Measurements from ENCODE around the gene CCDC89. TPM values are rescaled to one million over a fixed set of nuclear protein-coding genes. Genes with fewer than 3 reads are reported as not detected.

Gene CCDC89
- total and polyA plus RNA-seq, 2 donors (not counting 3 experiments of a cell fraction or from before 2014, with no cell fraction given), result not detected

GRCh38 chr11:85652786-85653447 lies 33.1 kb downstream of the CCDC89 start:
- H4K20me1 ChIP-seq (replicated peaks; ENCODE audit: control insufficient read depth, extremely low read depth, insufficient read depth, low read length), result peaks cover 4% of the 10 kb centered on the region
- no peak overlapping the region for H3K9ac ChIP-seq (replicated peaks; ENCODE audit: extremely low read depth, insufficient read depth, low read length)
- no peaks in the 10 kb centered on the region for H3K27me3 ChIP-seq (ENCODE audit: control insufficient read depth in 2 of 2, insufficient read depth in 2 of 2, low read length in 2 of 2)
- no peak overlapping the region for H3K4me3 ChIP-seq (replicated peaks in 1 of 3; ENCODE audit: insufficient read depth in 1 of 3, low read depth in 1 of 3, low read length in 3 of 3)
- H3K9me1 ChIP-seq (replicated peaks; ENCODE audit: control insufficient read depth, extremely low read depth, insufficient read depth, low read length), result no peaks in the 10 kb centered on the region
- H3K79me2 ChIP-seq (ENCODE audit: control insufficient read depth, insufficient read depth, low read length), result peaks cover 30% of the 10 kb centered on the region
- peaks cover 0 to 5% of the 10 kb centered on the region in 2 experiments for H3K36me3 ChIP-seq (ENCODE audit: control insufficient read depth in 2 of 2, extremely low read depth in 1 of 2, insufficient read depth in 2 of 2, low read length in 2 of 2)
- TF ChIP-seq MAX (IDR thresholded peaks at IDR 0.05; ENCODE audit: insufficient read depth, insufficient read length) (no peak), JUN (IDR thresholded peaks at IDR 0.05; ENCODE audit: borderline replicate concordance, insufficient read depth, insufficient read length, low read depth) (no peak), GATA2 (IDR thresholded peaks at IDR 0.05; ENCODE audit: insufficient read depth, insufficient read length, low read depth, low read length) (no peak), EZH2 (IDR thresholded peaks at IDR 0.05; ENCODE audit: borderline replicate concordance, low read depth, low read length, severe bottlenecking) (no peak), POLR2AphosphoS5 (IDR thresholded peaks at IDR 0.05; ENCODE audit: insufficient read depth, low read depth, low read length) (no peak), POLR2A (IDR thresholded peaks at IDR 0.05; ENCODE audit: low read depth, low read length) (no peak)
- BruUV-seq (replicated peaks), result no TSS peak
- dilution Hi-C loops (cut with MboI; ENCODE audit: extremely low pct_ligation_motif_present, low sequenced_read_pairs), result no loop called here
- no peak overlapping the region for H3K27ac ChIP-seq (ENCODE audit: insufficient read depth, low read depth, low read length)
- no peaks in the 10 kb centered on the region for H3K9me3 ChIP-seq (replicated peaks; ENCODE audit: control insufficient read depth, insufficient read depth, low read length)
- CTCF ChIA-PET, result interaction anchor here (1.0 to 1.2 kb wide), 2 partner anchors 11 to 15 kb away, joined by 4 to 5 read pairs; no protein-coding TSS in a partner anchor
- DNase-seq (ENCODE audit: low read depth, low spot score) (no peak), FAIRE-seq (no peak)
- H3K4me2 ChIP-seq (ENCODE audit: insufficient read depth, low read length), result no peak overlapping the region
- H3K4me1 ChIP-seq (ENCODE audit: control insufficient read depth, extremely low read depth, insufficient read depth, low read length), result peaks cover 8% of the 10 kb centered on the region
- H2AFZ ChIP-seq (ENCODE audit: low read depth, low read length), result no peak overlapping the region
- intact Hi-C loops (cut with micrococcal nuclease), result no loop called here
- POLR2A ChIA-PET, result no interaction called here

GRCh38 chr11:85651118-85651517 lies 34.9 kb downstream of the CCDC89 start:
- CTCF ChIA-PET, result interaction anchor here (1.6 kb wide), 1 partner anchor 14 kb away, joined by 5 read pairs; no protein-coding TSS in a partner anchor
- dilution Hi-C loops (cut with MboI; ENCODE audit: extremely low pct_ligation_motif_present, low sequenced_read_pairs) (no loop called here), intact Hi-C loops (cut with micrococcal nuclease) (no loop called here)
- FAIRE-seq (no peak), DNase-seq (ENCODE audit: low read depth, low spot score) (no peak)
- Histone ChIP-seq H3K4me1 (ENCODE audit: control insufficient read depth, extremely low read depth, insufficient read depth, low read length) (peaks cover 11% of the 10 kb centered on the region), H4K20me1 (replicated peaks; ENCODE audit: control insufficient read depth, extremely low read depth, insufficient read depth, low read length) (peaks cover 2% of the 10 kb centered on the region), H2AFZ (ENCODE audit: low read depth, low read length) (no peak overlapping the region), H3K4me3 (replicated peaks in 1 of 3; ENCODE audit: insufficient read depth in 1 of 3, low read depth in 1 of 3, low read length in 3 of 3) (no peak overlapping the region), H3K4me2 (ENCODE audit: insufficient read depth, low read length) (no peak overlapping the region), H3K9me1 (replicated peaks; ENCODE audit: control insufficient read depth, extremely low read depth, insufficient read depth, low read length) (no peaks in the 10 kb centered on the region), H3K27me3 (ENCODE audit: control insufficient read depth in 2 of 2, insufficient read depth in 2 of 2, low read length in 2 of 2) (no peaks in the 10 kb centered on the region), H3K9me3 (replicated peaks; ENCODE audit: control insufficient read depth, insufficient read depth, low read length) (no peaks in the 10 kb centered on the region), H3K9ac (replicated peaks; ENCODE audit: extremely low read depth, insufficient read depth, low read length) (no peak overlapping the region), H3K79me2 (ENCODE audit: control insufficient read depth, insufficient read depth, low read length) (peaks cover 22% of the 10 kb centered on the region), H3K27ac (ENCODE audit: insufficient read depth, low read depth, low read length) (no peak overlapping the region), H3K36me3 (ENCODE audit: control insufficient read depth in 2 of 2, extremely low read depth in 1 of 2, insufficient read depth in 2 of 2, low read length in 2 of 2) (peaks cover 0 to 2% of the 10 kb centered on the region in 2 experiments)
- no peak for TF ChIP-seq JUN (IDR thresholded peaks at IDR 0.05; ENCODE audit: borderline replicate concordance, insufficient read depth, insufficient read length, low read depth)
- TF ChIP-seq, protein P1, sequence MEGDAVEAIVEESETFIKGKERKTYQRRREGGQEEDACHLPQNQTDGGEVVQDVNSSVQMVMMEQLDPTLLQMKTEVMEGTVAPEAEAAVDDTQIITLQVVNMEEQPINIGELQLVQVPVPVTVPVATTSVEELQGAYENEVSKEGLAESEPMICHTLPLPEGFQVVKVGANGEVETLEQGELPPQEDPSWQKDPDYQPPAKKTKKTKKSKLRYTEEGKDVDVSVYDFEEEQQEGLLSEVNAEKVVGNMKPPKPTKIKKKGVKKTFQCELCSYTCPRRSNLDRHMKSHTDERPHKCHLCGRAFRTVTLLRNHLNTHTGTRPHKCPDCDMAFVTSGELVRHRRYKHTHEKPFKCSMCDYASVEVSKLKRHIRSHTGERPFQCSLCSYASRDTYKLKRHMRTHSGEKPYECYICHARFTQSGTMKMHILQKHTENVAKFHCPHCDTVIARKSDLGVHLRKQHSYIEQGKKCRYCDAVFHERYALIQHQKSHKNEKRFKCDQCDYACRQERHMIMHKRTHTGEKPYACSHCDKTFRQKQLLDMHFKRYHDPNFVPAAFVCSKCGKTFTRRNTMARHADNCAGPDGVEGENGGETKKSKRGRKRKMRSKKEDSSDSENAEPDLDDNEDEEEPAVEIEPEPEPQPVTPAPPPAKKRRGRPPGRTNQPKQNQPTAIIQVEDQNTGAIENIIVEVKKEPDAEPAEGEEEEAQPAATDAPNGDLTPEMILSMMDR (IDR thresholded peaks at IDR 0.05; ENCODE audit: extremely low read depth in 1 of 2, insufficient read depth in 1 of 2, low read depth in 1 of 2, low read length in 2 of 2), result no peak
- no peak for TF ChIP-seq POLR2AphosphoS5 (IDR thresholded peaks at IDR 0.05; ENCODE audit: insufficient read depth, low read depth, low read length)
- TF ChIP-seq GATA2 (IDR thresholded peaks at IDR 0.05; ENCODE audit: insufficient read depth, insufficient read length, low read depth, low read length), result no peak
- TF ChIP-seq EZH2 (IDR thresholded peaks at IDR 0.05; ENCODE audit: borderline replicate concordance, low read depth, low read length, severe bottlenecking), result no peak
- TF ChIP-seq MYC (IDR thresholded peaks at IDR 0.05; ENCODE audit: low read depth, low read length), result no peak
- POLR2A ChIA-PET, result no interaction called here
- no TSS peak for BruUV-seq (replicated peaks)

All from endothelial cell of umbilical vein (primary cell).